HepG2 (cell line): ENCODE measurements around the gene CACNA1F. TPM values are rescaled to one million over a fixed set of nuclear protein-coding genes. Genes with fewer than 3 reads are reported as not detected.
A peak's percentile ranks its signal among the peaks of the same experiment; 100 is the strongest.

ENCODE experiments used
- POGZ ChIP-seq: sonication (generic); formaldehyde crosslinking; IDR thresholded peaks from 2 replicates; pipeline ENCODE4 v1.4.0; 2020; ENCODE audit warnings: mild to moderate bottlenecking, missing genetic modification reagents
- RBFOX2 ChIP-seq: fragments of 200-400 bp; formaldehyde crosslinking; IDR thresholded peaks from 2 replicates; pipeline ENCODE4 v1.6.1; 2017; ENCODE audit warnings: low read depth, mild to moderate bottlenecking, low read length
- SCMH1 ChIP-seq: sonication (generic); formaldehyde crosslinking; IDR thresholded peaks from 2 replicates; pipeline ENCODE4 v1.9.0; 2021; ENCODE audit warnings: missing genetic modification reagents, mild to moderate bottlenecking, borderline replicate concordance
- SNAI1 ChIP-seq: sonication (generic); formaldehyde crosslinking; IDR thresholded peaks from 2 replicates; pipeline ENCODE4 v1.5.0; 2020; ENCODE audit warnings: mild to moderate bottlenecking, missing genetic modification reagents, borderline replicate concordance
- THAP11 ChIP-seq: IDR thresholded peaks from 2 replicates; pipeline ENCODE4 v1.6.1; 2016; ENCODE audit warnings: missing biosample characterization, missing genetic modification reagents
- TP53 ChIP-seq: sonication (generic); formaldehyde crosslinking; conservative IDR thresholded peaks from 2 replicates; pipeline ENCODE4 v1.4.0; 2020; ENCODE audit warnings: missing genetic modification reagents
- ZNF660 ChIP-seq: sonication (generic); formaldehyde crosslinking; IDR thresholded peaks from 2 replicates; pipeline ENCODE4 v1.5.1; 2020; ENCODE audit warnings: mild to moderate bottlenecking, low read depth, missing genetic modification reagents, borderline replicate concordance
- polyA plus RNA-seq, 8 experiments: library from polyadenylated mRNA; depleted of rRNA in 3 of 8; stranded (reverse) in 7 of 8; unstranded in 1 of 8; fragments of >200 nt; fragmentation: Illumina TruSeq in 4 of 8; extraction: Trizol in 4 of 8; gene quantifications; 2 replicates each; pipeline versions ENCODE4 v1.2.1 to v1.2.3, GENCODE V29; 2011 to 2016; ENCODE audit warnings: low read depth in 4 of 8, missing spikeins in 1 of 8, mixed read lengths in 1 of 8; ENCODE audit not compliant: insufficient read depth in 1 of 8
- total RNA-seq, 5 experiments: library from RNA; depleted of rRNA; stranded (reverse); fragments of >200 nt; fragmentation: Illumina TruSeq; extraction: Trizol; gene quantifications; 2 replicates each; pipeline ENCODE4 v1.2.3, GENCODE V29; 2016; ENCODE audit warnings: low read depth in 1 of 5
- TF ChIP-seq, protein P1 (sequence below): sonication (generic); formaldehyde crosslinking; IDR thresholded peaks from 2 replicates; pipeline ENCODE4 v1.4.0; 2020; ENCODE audit warnings: mild to moderate bottlenecking, missing genetic modification reagents
- TF ChIP-seq, protein P2 (sequence below): sonication (generic); formaldehyde crosslinking; IDR thresholded peaks from 2 replicates; pipeline ENCODE4 v1.8.0; 2022; ENCODE audit warnings: missing genetic modification reagents, mild to moderate bottlenecking, moderate library complexity, borderline replicate concordance
- TF ChIP-seq, protein P3 (sequence below): sonication (generic); formaldehyde crosslinking; IDR thresholded peaks from 2 replicates; pipeline ENCODE4 v1.8.0; 2022; ENCODE audit warnings: missing genetic modification reagents, low read depth, mild to moderate bottlenecking, borderline replicate concordance
- TF ChIP-seq, protein P4 (sequence below): sonication (generic); formaldehyde crosslinking; IDR thresholded peaks from 2 replicates; pipeline ENCODE4 v1.5.0; 2020; ENCODE audit warnings: mild to moderate bottlenecking, low read depth, missing genetic modification reagents, borderline replicate concordance
- TF ChIP-seq, protein P5 (sequence below): sonication (generic); formaldehyde crosslinking; IDR thresholded peaks from 2 replicates; pipeline ENCODE4 v1.4.0; 2020; ENCODE audit warnings: mild to moderate bottlenecking, missing genetic modification reagents
- TF ChIP-seq, protein P6 (sequence below): sonication (generic); formaldehyde crosslinking; IDR thresholded peaks from 2 replicates; pipeline ENCODE4 v1.8.0; 2022; ENCODE audit warnings: missing genetic modification reagents, mild to moderate bottlenecking, inconsistent platforms, borderline replicate concordance
- TF ChIP-seq, protein P7 (sequence below): sonication (generic); formaldehyde crosslinking; IDR thresholded peaks from 2 replicates; pipeline ENCODE4 v1.8.1; 2023; ENCODE audit warnings: missing genetic modification reagents, inconsistent platforms, borderline replicate concordance
- TF ChIP-seq, protein P8 (sequence below): sonication (generic); formaldehyde crosslinking; IDR thresholded peaks from 2 replicates; pipeline ENCODE4 v1.8.1; 2022; ENCODE audit warnings: mild to moderate bottlenecking, missing genetic modification reagents

CACNA1F gene
- total and polyA plus RNA-seq, 2 of the 13 experiments (the other 11 are each of a cell fraction or from before 2014, with no cell fraction given), result 0.03 TPM; not detected in 1

DNA sequence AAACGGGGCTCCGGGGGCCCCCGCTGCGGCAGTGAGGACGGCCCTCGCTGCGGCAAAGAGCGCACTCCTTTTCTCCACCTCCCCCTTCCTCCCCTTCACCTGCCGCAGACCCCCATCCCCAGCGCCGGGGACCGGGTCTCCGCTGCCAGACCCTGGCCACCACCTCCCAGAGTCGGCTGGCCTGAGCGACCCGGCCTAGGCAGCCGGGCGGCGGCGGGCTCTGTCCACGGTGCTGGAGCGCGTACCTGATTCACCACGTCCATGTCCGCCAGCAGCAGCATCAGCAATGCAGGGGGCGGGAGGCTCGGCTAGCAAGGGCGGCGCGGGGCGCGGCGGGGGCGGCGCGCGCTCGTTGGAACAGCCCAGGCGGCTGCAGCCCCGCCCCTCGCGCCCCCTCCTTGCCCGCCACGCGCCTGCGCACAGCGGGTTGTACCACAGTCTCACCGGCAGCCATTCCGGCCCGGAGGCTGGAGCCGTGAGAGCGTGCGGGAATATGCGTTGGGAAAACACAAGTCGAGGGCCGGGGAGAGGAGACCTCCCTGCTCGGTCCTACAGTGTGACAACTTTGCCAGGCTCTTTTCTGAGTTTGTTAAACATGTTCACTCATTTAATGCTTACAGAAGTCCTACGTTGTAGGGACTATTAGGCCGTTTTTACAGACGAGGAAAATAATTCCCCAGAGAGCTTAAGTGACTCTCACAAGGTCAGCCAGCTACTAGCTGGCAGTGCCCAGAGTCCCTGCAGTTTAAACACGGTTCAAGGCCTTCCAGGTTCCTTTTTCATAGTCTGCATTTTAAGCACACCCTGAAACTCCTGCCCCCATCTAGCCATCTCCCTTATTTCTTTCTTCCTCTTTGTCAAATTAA lies 33.0 kb downstream of the CACNA1F start, which contains the start of gene SYP (continued):
- TF ChIP-seq, protein P1, sequence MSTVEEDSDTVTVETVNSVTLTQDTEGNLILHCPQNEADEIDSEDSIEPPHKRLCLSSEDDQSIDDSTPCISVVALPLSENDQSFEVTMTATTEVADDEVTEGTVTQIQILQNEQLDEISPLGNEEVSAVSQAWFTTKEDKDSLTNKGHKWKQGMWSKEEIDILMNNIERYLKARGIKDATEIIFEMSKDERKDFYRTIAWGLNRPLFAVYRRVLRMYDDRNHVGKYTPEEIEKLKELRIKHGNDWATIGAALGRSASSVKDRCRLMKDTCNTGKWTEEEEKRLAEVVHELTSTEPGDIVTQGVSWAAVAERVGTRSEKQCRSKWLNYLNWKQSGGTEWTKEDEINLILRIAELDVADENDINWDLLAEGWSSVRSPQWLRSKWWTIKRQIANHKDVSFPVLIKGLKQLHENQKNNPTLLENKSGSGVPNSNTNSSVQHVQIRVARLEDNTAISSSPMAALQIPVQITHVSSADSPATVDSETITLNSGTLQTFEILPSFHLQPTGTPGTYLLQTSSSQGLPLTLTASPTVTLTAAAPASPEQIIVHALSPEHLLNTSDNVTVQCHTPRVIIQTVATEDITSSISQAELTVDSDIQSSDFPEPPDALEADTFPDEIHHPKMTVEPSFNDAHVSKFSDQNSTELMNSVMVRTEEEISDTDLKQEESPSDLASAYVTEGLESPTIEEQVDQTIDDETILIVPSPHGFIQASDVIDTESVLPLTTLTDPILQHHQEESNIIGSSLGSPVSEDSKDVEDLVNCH (CRISPR knock-in tag), result no peak
- TF ChIP-seq, protein P2, sequence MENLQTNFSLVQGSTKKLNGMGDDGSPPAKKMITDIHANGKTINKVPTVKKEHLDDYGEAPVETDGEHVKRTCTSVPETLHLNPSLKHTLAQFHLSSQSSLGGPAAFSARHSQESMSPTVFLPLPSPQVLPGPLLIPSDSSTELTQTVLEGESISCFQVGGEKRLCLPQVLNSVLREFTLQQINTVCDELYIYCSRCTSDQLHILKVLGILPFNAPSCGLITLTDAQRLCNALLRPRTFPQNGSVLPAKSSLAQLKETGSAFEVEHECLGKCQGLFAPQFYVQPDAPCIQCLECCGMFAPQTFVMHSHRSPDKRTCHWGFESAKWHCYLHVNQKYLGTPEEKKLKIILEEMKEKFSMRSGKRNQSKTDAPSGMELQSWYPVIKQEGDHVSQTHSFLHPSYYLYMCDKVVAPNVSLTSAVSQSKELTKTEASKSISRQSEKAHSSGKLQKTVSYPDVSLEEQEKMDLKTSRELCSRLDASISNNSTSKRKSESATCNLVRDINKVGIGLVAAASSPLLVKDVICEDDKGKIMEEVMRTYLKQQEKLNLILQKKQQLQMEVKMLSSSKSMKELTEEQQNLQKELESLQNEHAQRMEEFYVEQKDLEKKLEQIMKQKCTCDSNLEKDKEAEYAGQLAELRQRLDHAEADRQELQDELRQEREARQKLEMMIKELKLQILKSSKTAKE (CRISPR knock-in tag), result no peak; the same call in 1 of the 2 replicates
- TF ChIP-seq RBFOX2 (peak; percentile 76), THAP11 (CRISPR knock-in tag) (peak; percentile 79), ZNF660 (no peak), SCMH1 (no peak), SNAI1 (CRISPR knock-in tag) (no peak), TP53 (no peak), POGZ (CRISPR knock-in tag) (no peak)
- TF ChIP-seq, protein P3, sequence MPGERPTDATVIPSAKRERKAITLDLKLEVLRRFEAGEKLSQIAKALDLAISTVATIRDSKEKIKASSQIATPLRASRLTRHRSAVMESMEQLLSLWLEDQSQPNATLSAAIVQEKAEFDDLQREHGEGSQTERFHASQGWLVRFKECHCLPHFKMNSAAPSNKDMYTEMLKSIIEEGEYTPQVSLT (CRISPR knock-in tag), result no peak; the same call in 1 of the 2 replicates
- TF ChIP-seq, protein P4, sequence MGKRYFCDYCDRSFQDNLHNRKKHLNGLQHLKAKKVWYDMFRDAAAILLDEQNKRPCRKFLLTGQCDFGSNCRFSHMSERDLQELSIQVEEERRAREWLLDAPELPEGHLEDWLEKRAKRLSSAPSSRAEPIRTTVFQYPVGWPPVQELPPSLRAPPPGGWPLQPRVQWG (CRISPR knock-in tag), result no peak
- TF ChIP-seq, protein P5, sequence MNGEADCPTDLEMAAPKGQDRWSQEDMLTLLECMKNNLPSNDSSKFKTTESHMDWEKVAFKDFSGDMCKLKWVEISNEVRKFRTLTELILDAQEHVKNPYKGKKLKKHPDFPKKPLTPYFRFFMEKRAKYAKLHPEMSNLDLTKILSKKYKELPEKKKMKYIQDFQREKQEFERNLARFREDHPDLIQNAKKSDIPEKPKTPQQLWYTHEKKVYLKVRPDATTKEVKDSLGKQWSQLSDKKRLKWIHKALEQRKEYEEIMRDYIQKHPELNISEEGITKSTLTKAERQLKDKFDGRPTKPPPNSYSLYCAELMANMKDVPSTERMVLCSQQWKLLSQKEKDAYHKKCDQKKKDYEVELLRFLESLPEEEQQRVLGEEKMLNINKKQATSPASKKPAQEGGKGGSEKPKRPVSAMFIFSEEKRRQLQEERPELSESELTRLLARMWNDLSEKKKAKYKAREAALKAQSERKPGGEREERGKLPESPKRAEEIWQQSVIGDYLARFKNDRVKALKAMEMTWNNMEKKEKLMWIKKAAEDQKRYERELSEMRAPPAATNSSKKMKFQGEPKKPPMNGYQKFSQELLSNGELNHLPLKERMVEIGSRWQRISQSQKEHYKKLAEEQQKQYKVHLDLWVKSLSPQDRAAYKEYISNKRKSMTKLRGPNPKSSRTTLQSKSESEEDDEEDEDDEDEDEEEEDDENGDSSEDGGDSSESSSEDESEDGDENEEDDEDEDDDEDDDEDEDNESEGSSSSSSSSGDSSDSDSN, result peak; percentile 78
- TF ChIP-seq, protein P6, sequence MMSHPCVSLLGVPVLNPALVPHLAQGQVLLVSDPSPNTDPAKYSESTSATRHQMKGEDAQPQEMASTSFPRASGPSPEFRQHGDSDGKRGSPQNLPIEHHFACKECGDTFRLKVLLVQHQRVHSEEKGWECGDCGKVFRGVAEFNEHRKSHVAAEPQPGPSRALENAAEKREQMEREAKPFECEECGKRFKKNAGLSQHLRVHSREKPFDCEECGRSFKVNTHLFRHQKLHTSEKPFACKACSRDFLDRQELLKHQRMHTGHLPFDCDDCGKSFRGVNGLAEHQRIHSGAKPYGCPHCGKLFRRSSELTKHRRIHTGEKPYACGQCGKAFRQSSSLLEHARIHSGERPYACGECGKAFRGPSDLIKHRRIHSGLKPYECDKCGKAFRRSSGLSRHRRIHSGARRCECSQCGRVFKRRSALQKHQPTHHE (CRISPR knock-in tag), result peak; percentile 34; the same call in 1 of the 2 replicates
- TF ChIP-seq, protein P7, sequence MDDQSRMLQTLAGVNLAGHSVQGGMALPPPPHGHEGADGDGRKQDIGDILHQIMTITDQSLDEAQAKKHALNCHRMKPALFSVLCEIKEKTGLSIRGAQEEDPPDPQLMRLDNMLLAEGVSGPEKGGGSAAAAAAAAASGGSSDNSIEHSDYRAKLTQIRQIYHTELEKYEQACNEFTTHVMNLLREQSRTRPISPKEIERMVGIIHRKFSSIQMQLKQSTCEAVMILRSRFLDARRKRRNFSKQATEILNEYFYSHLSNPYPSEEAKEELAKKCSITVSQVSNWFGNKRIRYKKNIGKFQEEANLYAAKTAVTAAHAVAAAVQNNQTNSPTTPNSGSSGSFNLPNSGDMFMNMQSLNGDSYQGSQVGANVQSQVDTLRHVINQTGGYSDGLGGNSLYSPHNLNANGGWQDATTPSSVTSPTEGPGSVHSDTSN (CRISPR knock-in tag), result 0 out of 2 replicates have a peak, but pooled peaks have one; percentile 53
- TF ChIP-seq, protein P8, sequence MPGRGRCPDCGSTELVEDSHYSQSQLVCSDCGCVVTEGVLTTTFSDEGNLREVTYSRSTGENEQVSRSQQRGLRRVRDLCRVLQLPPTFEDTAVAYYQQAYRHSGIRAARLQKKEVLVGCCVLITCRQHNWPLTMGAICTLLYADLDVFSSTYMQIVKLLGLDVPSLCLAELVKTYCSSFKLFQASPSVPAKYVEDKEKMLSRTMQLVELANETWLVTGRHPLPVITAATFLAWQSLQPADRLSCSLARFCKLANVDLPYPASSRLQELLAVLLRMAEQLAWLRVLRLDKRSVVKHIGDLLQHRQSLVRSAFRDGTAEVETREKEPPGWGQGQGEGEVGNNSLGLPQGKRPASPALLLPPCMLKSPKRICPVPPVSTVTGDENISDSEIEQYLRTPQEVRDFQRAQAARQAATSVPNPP (CRISPR knock-in tag), result no peak
